K562 (cell line): Measurements from ENCODE around the gene NUBPL.

Experiments
- BRD9 ChIP-seq: fragments of 450-650 bp; IDR thresholded peaks from 2 replicates; pipeline ENCODE4 v1.6.1; 2018; ENCODE audit warnings: low read depth; ENCODE audit not compliant: partially characterized antibody
- CC2D1A ChIP-seq: fragments of 450-650 bp; IDR thresholded peaks from 2 replicates; pipeline ENCODE4 v1.6.1; 2017; ENCODE audit warnings: mild to moderate bottlenecking
- CHD2 ChIP-seq: IDR thresholded peaks from 2 replicates; pipeline ENCODE4 v1.6.1; 2011; ENCODE audit warnings: low read depth, low read length
- FOS ChIP-seq: IDR thresholded peaks from 3 replicates; pipeline ENCODE4 v1.6.1; 2011; ENCODE audit not compliant: insufficient read length; ENCODE audit errors: extremely low read depth
- FOXM1 ChIP-seq, 2 experiments: fragments of 450-650 bp in 1 of 2; sonication (generic) in 1 of 2; formaldehyde crosslinking in 1 of 2; IDR thresholded peaks; 2 replicates each; pipeline versions ENCODE4 v1.6.1 to v1.9.0; 2017 to 2022; ENCODE audit warnings: low read depth in 2 of 2, mild to moderate bottlenecking in 2 of 2, missing genetic modification reagents in 1 of 2, moderate library complexity in 1 of 2
- GATAD2A ChIP-seq: fragments of 450-650 bp; IDR thresholded peaks from 2 replicates; pipeline ENCODE4 v1.6.1; 2017
- KLF10 ChIP-seq: fragments of 250-450 bp; sonication (Bioruptor Pico); IDR thresholded peaks from 2 replicates; pipeline ENCODE4 v1.6.1; 2021; ENCODE audit warnings: matching md5 sums
- MAFK ChIP-seq: IDR thresholded peaks from 2 replicates; pipeline ENCODE4 v1.6.1; 2011; ENCODE audit warnings: low read length, improper control_type of control experiment
- PML ChIP-seq: IDR thresholded peaks from 2 replicates; pipeline ENCODE4 v1.6.1; 2012; ENCODE audit warnings: low read length, inconsistent platforms
- POLR2A ChIP-seq: fragments of 450-650 bp; conservative IDR thresholded peaks from 2 replicates; pipeline ENCODE4 v1.6.1; 2016
- RAD51 ChIP-seq: fragments of 450-650 bp; IDR thresholded peaks from 2 replicates; pipeline ENCODE4 v1.7.1; 2016; ENCODE audit warnings: low read depth, mild to moderate bottlenecking, borderline replicate concordance
- ZNF274 ChIP-seq: IDR thresholded peaks from 2 replicates; pipeline ENCODE4 v1.6.1; 2011; ENCODE audit warnings: low read depth, mild to moderate bottlenecking, low read length, moderate library complexity, borderline replicate concordance
- TF ChIP-seq, protein P1 (sequence below), 3 experiments: IDR thresholded peaks in 2 of 3; conservative IDR thresholded peaks in 1 of 3; 2 replicates each; pipeline ENCODE4 v1.5.1; 2011 to 2012; ENCODE audit warnings: low read length in 3 of 3, mild to moderate bottlenecking in 3 of 3, control low read depth in 2 of 3, improper control_type of control experiment in 1 of 3, inconsistent platforms in 1 of 3, low read depth in 1 of 3, mixed read lengths in 1 of 3, moderate library complexity in 1 of 3; ENCODE audit not compliant: insufficient read depth in 2 of 3
- TF ChIP-seq, protein P2 (sequence below), 2 experiments: fragments of 450-650 bp in 1 of 2; sonication (generic) in 1 of 2; formaldehyde crosslinking in 1 of 2; IDR thresholded peaks; 2 replicates each; pipeline versions ENCODE4 v1.7.1 to v1.9.0; 2016 to 2022; ENCODE audit warnings: inconsistent platforms in 1 of 2, mild to moderate bottlenecking in 1 of 2, missing genetic modification reagents in 1 of 2

DNA sequence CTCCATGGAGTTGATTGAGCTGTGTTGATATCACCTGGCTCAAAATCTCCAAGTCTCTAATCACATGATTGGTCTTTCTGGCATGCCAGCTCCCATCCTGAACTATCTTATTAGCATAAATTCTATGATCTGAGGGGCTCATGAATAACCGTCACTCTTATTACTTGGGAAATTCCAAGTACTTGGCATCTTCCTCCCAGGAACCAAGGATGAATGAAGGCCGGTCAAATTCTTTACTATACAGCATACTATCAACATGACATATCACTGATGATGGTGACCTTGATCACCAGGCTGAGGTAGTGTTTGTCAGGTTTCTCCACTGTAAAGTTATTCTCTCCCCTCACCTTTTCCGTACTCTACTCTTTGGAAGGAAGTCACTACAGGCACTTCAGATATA, 16.4 kb upstream of the NUBPL start:
- no peak for TF ChIP-seq GATAD2A
- no peak for TF ChIP-seq BRD9
- TF ChIP-seq FOS = no peak
- no peak for TF ChIP-seq PML
- TF ChIP-seq FOXM1 (IDR thresholded peaks at IDR 0.05; ENCODE audit: low read depth) = no peak
- no peak for TF ChIP-seq FOXM1 (CRISPR knock-in tag; IDR thresholded peaks at IDR 0.05; ENCODE audit: low read depth)
- TF ChIP-seq CC2D1A = no peak
- no peak for TF ChIP-seq ZNF274
- TF ChIP-seq, protein P1, sequence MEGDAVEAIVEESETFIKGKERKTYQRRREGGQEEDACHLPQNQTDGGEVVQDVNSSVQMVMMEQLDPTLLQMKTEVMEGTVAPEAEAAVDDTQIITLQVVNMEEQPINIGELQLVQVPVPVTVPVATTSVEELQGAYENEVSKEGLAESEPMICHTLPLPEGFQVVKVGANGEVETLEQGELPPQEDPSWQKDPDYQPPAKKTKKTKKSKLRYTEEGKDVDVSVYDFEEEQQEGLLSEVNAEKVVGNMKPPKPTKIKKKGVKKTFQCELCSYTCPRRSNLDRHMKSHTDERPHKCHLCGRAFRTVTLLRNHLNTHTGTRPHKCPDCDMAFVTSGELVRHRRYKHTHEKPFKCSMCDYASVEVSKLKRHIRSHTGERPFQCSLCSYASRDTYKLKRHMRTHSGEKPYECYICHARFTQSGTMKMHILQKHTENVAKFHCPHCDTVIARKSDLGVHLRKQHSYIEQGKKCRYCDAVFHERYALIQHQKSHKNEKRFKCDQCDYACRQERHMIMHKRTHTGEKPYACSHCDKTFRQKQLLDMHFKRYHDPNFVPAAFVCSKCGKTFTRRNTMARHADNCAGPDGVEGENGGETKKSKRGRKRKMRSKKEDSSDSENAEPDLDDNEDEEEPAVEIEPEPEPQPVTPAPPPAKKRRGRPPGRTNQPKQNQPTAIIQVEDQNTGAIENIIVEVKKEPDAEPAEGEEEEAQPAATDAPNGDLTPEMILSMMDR (IDR thresholded peaks at IDR 0.05 in 2 of 3, conservative IDR thresholded peaks at IDR 0.05 in 1 of 3; ENCODE audit: insufficient read depth in 2 of 3, low read depth in 1 of 3, low read length in 3 of 3) = no peak
- TF ChIP-seq KLF10 (CRISPR knock-in tag) = no peak
- TF ChIP-seq CHD2 = no peak
- TF ChIP-seq, protein P2, sequence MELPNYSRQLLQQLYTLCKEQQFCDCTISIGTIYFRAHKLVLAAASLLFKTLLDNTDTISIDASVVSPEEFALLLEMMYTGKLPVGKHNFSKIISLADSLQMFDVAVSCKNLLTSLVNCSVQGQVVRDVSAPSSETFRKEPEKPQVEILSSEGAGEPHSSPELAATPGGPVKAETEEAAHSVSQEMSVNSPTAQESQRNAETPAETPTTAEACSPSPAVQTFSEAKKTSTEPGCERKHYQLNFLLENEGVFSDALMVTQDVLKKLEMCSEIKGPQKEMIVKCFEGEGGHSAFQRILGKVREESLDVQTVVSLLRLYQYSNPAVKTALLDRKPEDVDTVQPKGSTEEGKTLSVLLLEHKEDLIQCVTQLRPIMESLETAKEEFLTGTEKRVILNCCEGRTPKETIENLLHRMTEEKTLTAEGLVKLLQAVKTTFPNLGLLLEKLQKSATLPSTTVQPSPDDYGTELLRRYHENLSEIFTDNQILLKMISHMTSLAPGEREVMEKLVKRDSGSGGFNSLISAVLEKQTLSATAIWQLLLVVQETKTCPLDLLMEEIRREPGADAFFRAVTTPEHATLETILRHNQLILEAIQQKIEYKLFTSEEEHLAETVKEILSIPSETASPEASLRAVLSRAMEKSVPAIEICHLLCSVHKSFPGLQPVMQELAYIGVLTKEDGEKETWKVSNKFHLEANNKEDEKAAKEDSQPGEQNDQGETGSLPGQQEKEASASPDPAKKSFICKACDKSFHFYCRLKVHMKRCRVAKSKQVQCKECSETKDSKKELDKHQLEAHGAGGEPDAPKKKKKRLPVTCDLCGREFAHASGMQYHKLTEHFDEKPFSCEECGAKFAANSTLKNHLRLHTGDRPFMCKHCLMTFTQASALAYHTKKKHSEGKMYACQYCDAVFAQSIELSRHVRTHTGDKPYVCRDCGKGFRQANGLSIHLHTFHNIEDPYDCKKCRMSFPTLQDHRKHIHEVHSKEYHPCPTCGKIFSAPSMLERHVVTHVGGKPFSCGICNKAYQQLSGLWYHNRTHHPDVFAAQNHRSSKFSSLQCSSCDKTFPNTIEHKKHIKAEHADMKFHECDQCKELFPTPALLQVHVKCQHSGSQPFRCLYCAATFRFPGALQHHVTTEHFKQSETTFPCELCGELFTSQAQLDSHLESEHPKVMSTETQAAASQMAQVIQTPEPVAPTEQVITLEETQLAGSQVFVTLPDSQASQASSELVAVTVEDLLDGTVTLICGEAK (IDR thresholded peaks at IDR 0.05) = no peak
- TF ChIP-seq, protein P2 (CRISPR knock-in tag; IDR thresholded peaks at IDR 0.05) = no peak
- no peak for TF ChIP-seq POLR2A
- no peak for TF ChIP-seq MAFK
- TF ChIP-seq RAD51 = no peak
